ENCODE data around the gene FN1.

FN1 gene

DNA sequence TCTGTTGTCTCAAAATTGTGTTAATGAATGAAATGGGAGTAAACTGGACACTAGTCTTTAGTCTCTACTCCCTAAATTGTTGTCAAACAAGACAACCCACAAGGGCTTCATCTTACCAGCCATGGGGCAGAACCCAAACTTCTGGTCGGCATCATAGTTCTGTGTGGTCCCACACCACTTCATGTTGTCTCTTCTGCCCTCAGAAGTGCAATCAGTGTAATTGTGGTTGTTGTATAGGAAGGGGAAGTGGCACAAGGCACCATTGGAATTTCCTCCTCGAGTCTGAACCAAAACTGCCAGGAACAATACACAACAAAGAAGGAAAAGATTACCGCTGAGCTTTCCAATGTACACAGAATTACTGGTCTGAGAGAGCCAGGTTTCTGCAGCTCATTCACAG is 12.6 kb downstream of the FN1 start:
- DNase-seq (ENCODE audit: low read depth): no peak
- no peak overlapping the region for H3K4me3 ChIP-seq (ENCODE audit: low read length)
- TF ChIP-seq, protein P1, sequence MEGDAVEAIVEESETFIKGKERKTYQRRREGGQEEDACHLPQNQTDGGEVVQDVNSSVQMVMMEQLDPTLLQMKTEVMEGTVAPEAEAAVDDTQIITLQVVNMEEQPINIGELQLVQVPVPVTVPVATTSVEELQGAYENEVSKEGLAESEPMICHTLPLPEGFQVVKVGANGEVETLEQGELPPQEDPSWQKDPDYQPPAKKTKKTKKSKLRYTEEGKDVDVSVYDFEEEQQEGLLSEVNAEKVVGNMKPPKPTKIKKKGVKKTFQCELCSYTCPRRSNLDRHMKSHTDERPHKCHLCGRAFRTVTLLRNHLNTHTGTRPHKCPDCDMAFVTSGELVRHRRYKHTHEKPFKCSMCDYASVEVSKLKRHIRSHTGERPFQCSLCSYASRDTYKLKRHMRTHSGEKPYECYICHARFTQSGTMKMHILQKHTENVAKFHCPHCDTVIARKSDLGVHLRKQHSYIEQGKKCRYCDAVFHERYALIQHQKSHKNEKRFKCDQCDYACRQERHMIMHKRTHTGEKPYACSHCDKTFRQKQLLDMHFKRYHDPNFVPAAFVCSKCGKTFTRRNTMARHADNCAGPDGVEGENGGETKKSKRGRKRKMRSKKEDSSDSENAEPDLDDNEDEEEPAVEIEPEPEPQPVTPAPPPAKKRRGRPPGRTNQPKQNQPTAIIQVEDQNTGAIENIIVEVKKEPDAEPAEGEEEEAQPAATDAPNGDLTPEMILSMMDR (IDR thresholded peaks at IDR 0.05; ENCODE audit: insufficient read depth, low read depth, low read length, missing control alignments): no peak

DNA sequence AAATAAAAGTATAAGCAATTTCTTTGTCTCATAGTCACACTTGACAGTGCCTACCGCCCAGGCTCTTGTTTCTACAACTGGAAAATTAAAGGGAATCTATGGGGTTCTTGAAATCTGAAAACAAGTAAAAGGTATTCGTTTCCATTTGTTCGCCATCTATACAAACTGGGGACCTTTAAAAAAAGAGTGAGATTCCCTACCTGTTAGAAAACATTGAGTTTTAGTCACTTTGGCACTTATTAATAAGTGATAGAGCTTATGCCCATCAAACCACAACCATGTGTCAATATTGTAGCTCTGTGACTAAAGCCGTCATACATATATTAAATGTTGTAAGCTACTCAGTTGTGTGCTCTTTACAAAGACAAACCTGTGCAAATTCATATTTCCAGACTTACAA is 13.2 kb downstream of the FN1 start:
- TF ChIP-seq, protein P1 (IDR thresholded peaks at IDR 0.05; ENCODE audit: insufficient read depth, low read depth, low read length, missing control alignments): no peak
- no peak for DNase-seq (ENCODE audit: low read depth)
- no peak overlapping the region for H3K4me3 ChIP-seq (ENCODE audit: low read length)

DNA sequence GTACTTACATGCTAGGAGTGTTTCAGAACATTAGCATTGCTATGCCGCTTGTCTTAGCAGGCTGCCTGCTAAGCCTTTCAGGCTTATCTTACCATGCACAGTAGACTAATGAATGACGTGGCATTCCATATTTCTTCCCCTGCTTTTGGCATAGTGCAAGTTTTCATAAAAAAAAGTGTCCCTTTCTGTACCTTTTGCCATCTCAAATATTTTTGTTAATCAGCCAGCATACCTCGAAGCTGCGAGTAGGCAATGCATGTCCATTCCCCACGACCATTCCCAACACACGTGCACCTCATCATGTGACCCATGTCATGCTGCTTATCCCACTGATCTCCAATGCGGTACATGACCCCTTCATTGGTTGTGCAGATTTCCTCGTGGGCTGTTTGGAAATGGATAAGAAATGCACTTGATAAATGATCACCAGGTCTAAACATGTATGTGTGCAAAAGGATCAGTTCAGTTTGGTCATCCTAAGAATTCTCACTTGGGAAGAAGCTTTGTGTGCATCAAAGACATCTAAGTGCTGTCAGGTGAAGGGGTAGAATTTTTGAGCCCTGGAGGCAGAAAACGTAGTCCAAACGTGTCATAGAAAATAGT is 13.9 kb downstream of the FN1 start:
- no peak for DNase-seq (ENCODE audit: low read depth)
- TF ChIP-seq, protein P1 (IDR thresholded peaks at IDR 0.05; ENCODE audit: insufficient read depth, low read depth, low read length, missing control alignments): no peak
- H3K4me3 ChIP-seq (ENCODE audit: low read length): no peak overlapping the region

DNA sequence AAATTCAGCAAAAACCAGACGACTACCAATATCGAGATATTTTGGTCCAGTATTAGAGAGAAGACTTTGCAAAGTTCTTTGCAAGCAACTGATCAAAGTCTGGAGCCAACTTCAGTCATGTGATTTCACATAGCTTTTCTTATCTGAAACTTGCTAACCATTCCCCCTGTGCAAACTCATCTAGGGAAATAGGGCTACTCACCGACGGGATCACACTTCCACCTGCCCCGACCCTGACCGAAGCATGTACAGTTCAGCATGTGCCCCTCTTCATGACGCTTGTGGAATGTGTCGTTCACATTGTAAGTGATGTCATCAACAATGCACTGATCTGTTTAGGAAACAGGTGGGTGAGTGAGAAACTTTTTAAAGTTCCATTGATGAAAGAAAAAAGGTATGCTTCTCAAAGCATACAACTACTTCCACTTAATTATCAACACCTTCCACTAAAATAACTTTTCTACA is 15.4 kb downstream of the FN1 start:
- no peak overlapping the region for H3K4me3 ChIP-seq (ENCODE audit: low read length)
- no peak for DNase-seq (ENCODE audit: low read depth)
- TF ChIP-seq, protein P1 (IDR thresholded peaks at IDR 0.05; ENCODE audit: insufficient read depth, low read depth, low read length, missing control alignments): no peak

DNA sequence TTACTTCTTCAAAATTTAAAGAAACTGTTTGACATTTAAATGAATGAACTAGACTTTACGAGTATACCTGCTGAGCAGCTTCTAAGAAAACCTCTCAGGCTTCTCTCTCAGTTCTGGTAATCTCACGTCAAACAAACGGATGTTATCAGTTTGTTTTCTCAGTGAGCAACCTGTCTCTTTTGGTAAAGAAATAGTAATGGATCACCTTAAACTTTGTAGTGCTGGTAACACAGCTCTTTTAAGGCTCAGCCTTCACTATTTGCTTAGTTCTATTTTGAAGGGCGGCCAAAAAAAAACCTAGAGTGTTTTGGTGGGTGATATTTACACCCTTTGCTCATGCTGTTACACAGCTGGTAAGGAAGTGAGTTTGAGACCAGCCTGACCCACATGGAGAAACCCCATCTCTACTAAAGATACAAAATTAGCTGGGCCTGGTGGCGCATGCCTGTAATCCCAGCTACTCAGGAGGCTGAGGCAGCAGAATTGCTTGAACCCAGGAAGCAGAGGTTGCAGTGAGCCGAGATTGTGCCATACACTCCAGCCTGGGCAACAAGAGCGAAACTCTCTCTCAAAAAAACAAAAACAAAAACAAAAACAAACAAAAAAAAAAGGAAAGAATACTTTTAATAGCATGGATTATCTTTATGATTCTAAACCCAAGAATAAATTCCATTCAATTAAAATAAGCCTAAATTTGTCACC is 15.9 kb downstream of the FN1 start:
- H3K4me3 ChIP-seq (ENCODE audit: low read length): no peak overlapping the region
- TF ChIP-seq, protein P1 (IDR thresholded peaks at IDR 0.05; ENCODE audit: insufficient read depth, low read depth, low read length, missing control alignments): no peak
- DNase-seq (ENCODE audit: low read depth): no peak

DNA sequence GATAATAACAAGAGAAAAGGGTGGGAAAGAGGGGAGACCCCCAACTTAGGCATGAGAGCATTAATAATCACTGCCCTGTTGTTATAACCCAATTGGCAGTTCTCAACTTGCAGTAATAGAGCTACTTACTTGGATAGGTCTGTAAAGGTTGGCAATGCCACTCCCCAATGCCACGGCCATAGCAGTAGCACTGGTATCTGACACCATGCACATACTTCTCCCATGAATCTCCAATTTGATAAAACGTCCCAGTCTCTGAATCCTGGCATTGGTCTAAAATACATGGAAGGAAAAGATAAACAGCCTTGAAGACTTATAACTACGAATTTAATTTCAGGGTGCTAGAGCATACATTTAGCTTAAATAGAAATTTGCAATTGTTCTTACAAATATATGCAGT is 16.8 kb downstream of the FN1 start:
- no peak for DNase-seq (ENCODE audit: low read depth)
- no peak overlapping the region for H3K4me3 ChIP-seq (ENCODE audit: low read length)
- TF ChIP-seq, protein P1 (IDR thresholded peaks at IDR 0.05; ENCODE audit: insufficient read depth, low read depth, low read length, missing control alignments): no peak

Data from epithelial cell of esophagus (primary cell).